HG03066 (cell line): ENCODE results near the gene PRDX5.

Source experiments
- ATAC-seq: cut with Tn5 transposase; IDR thresholded peaks from one replicate; pipeline ENCODE4 v1.9.1; 2021; ENCODE audit warnings: low read depth; ENCODE audit not compliant: unreplicated experiment

The PRDX5 gene

GRCh38 chr11:64289002-64289564 lies 28.8 kb upstream of the PRDX5 start:
- ATAC-seq = no peak

- no peak for ATAC-seq
Measured at GRCh38 chr11:64290352-64291261, 27.3 kb upstream of the PRDX5 start.

- no peak for ATAC-seq
Measured at GRCh38 chr11:64291262-64291751, 26.6 kb upstream of the PRDX5 start, which contains the start of gene KCNK4. KCNK4 (plus strand) TSS chr11:64291302; CDS start chr11:64293019, 1,717 bp downstream.

GRCh38 chr11:64291752-64292459 lies 26.0 kb upstream of the PRDX5 start:
- ATAC-seq = no peak

- ATAC-seq = no peak
Measured at GRCh38 chr11:64292460-64293254, 25.3 kb upstream of the PRDX5 start.

- ATAC-seq = no peak
Measured at GRCh38 chr11:64294774-64295173, 23.1 kb upstream of the PRDX5 start.

GRCh38 chr11:64295760-64296159 lies 22.2 kb upstream of the PRDX5 start:
- no peak for ATAC-seq

GRCh38 chr11:64296236-64296635 lies 21.7 kb upstream of the PRDX5 start:
- no peak for ATAC-seq

GRCh38 chr11:64296830-64297698 lies 20.9 kb upstream of the PRDX5 start:
- ATAC-seq = no peak

GRCh38 chr11:64297699-64298358 lies 20.1 kb upstream of the PRDX5 start:
- ATAC-seq = no peak

- no peak for ATAC-seq
Measured at GRCh38 chr11:64298966-64299846, 18.7 kb upstream of the PRDX5 start.

- no peak for ATAC-seq
Measured at GRCh38 chr11:64299847-64300648, 17.9 kb upstream of the PRDX5 start, which contains the start of gene CATSPERZ. CATSPERZ (plus strand) TSS chr11:64300358; CDS start chr11:64300411, 53 bp downstream.

- no peak for ATAC-seq
Measured at GRCh38 chr11:64303109-64304031, 14.6 kb upstream of the PRDX5 start.

GRCh38 chr11:64304032-64304315 lies 13.9 kb upstream of the PRDX5 start:
- ATAC-seq = no peak

GRCh38 chr11:64304316-64305072 lies 13.4 kb upstream of the PRDX5 start:
- ATAC-seq = peak; percentile 36
